ENCODE measurements around the gene NAGA.
A peak's percentile ranks its signal among the peaks of the same experiment; 100 is the strongest.
"Not testable (repeated sequence)": the region's sequence is repeated elsewhere in the genome, so short reads cannot be mapped to it uniquely, and the experiment has no call there.

Gene NAGA

DNA sequence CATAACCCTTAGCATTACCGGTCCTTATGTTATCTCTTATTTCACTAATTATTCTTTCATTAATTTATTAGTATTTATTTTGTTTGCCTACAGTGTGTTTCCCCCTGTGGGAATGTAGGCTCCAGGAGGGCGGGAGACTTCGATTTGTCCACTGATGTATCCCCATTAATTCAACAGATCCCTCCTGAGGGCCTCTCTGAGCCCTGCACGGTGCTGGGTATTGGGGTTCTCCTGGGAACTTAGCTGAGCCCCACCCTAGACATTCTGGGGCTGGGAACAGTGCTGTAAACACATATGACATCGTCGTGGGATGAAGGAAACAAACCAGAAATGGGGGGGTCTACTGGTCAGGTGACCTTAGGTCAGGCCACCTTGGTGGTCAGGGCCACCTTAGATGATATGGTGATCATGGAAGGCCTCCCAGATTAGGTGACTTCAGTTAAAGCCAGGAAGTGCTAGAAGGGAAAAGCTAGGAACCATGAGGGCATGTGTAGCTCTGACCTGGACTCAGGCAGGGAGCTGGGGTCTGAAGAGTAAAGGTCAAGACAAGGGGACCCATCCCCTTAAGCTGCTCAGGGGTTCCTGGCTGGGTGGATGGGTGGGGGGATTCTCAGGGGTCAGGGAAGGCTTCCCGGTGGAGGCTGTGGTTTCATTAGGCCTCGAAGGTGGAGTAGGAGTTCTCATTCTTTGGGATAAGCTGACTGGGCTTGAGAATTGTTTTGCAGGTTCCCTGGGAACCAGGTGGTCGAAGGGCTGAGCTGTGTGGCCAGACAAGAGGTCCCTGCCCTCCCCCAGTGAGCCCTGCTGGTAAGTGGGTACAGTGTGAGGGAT lies 4.4 kb upstream of the NAGA start:
- DNase-seq (ENCODE audit: low read depth): no peak

DNA sequence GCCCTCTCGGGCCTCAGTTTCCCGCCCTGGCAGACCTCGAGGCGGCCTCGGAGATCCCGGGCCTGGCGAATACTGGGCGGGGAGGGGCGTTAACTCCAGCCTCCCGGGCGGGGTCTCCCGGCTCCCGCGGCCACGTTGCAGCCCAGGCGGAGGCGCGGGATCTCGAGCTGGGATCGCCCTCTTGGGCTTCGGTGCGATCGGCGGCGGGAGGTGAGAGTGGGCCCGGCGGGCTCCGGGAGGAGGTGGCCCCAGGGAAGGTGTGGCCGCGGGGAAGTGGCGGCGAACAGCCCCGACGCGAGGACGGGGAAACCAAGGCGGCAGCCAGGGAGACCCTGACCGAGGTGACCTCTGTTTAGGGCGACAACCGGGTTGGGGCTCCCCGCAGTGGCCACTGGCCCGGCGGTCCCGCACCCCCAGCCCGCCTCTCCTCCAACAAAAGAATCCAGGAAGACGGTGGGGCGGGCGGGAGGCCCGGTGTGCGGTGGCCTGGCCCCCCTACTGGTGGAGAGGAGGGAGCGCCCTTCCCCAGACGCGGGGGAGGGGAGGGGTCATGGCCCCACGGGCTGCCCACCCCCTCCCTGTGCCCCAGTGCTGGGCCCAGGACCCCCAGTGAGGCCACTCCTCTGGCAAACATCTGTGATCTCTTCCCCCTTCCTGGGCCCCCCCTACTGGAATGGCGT lies 3.7 kb upstream of the NAGA start, which contains the start of gene PHETA2:
TSS of gene PHETA2 (plus strand) at position 117 of the 680 bp plus-strand sequence. CDS start 3,046 bp downstream, outside the sequence.
- peak; percentile 34 for DNase-seq (ENCODE audit: low read depth)

DNA sequence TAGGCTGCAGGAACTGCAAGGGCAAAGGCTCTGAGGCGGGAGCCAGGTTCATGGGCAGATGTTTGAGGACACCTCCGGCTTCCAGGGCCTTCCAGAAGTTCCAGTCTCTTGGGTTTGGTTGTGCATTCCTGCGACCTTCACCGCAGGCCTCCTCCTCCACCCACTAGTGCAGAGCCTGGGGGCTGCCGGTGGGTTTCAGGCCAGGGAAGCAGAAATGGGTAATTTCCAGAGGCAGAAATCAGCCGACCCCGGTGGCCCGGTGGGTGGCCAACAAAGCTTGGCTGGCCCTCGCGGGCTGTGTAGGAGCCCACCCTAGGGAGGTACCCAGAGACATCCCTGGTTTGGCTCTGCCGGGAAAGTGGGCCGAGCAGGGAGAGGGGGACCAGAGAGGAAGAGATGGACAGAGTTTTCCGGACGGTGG lies 3.0 kb upstream of the NAGA start:
- DNase-seq (ENCODE audit: low read depth): no peak

DNA sequence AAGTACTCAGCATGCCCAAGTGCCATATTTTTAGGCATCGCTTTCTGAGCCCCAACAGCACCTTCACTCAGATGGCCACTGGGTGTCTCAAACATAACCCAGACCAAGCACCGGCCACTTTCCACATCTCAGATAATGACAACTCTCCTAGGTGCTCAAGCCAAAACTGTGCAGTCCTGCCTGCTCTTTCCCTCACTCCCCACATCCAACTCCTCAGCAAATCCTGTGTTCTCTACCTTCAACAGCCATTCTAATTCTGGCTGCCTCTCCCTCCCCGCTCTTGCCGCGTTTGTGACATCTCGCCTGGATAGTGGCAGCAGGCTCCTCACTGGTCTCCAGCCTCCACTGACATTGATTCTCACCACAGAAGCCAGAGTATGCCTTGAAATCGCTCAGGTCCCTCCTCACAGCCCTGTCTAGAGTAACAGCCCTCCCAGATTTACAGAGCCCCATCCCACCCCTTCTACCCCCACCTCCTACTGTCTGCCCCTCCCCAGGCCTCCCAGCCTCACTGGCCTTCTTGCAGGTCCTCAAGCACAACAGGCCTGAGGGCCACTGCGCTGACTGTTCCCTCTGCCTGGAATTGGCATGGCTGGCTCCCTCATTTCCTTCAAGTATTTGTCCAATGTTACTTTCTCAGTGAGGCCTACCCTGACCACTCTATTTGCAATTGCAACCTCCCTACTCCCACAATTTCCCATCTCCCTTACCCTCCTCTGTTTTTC lies 2.2 kb upstream of the NAGA start:
- DNase-seq (ENCODE audit: low read depth): no peak

DNA sequence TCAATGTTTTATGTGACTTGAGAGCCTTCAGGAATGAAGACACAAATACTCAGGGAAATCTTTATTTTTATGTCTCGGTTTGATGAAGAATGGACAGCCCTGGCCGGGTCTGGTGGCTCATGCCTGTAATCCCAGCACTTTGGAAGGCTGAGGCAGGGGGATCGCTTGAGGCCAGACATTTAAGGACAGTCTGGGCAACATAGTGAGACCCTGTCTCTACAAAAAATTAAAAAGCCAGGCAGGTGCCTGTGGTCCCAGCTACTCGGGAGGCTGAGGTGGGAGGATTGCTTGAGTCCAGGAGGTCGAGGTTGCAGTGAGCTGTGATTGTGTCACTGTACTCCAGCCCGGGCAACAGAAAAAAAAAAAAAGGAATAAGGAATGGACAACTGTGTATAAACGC lies 896 bp upstream of the NAGA start:
- DNase-seq (ENCODE audit: low read depth): not testable (repeated sequence)

DNA sequence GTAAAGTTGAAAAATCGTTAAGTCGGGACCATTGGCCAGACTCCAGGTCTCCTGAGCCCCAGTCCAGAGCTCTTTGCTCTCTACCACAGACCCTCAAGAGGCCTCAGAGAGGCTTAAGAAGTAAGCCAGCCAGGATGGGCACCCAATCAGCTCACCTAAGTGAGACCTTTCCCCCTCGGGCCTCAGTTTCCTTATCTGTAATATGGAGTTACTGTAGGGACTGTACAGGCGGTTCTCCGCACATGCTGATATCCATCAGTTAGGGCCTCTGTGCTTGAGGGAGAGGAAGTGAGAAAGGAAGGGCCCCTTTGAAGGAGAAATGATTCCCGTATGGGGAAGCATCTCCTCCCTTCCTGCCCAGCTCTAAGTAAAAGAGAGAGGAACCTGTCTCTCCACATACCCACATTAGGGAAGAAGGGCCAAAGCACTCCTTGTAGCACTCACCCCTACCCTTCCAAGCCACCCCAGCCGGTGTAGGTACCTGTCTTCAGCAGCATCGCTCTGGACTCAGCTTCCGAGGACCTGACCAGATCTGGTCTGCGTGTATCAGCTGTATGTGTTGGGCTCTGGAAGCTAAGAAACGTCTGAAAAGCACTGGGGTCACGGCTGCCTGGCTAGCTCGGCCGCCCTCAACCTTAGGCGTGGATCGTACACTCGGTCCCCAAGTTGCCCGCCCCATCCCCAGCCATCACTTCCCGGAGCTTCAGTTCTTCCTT lies 653 bp downstream of the NAGA start:
- DNase-seq (ENCODE audit: low read depth): no peak

DNA sequence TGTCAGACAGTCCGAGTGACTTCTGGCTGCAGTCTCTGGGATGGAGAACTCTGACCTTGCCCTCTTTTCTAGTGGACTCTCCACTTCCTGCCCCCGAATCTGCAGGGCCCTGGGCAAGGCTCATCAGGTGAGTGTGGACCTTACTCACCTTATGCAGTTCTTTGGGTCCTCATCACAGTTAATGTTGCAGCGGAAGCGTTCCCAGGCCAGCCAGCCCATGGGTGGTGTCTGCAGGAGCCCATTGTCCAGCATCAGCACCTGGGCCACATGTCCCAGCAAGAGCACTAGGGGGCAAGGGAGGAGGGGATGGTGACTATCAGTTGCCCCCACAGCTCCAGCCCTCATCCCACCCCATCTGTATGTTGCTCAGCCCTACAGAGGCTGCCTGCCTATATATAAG lies 2.3 kb downstream of the NAGA start:
- no peak for DNase-seq (ENCODE audit: low read depth)

DNA sequence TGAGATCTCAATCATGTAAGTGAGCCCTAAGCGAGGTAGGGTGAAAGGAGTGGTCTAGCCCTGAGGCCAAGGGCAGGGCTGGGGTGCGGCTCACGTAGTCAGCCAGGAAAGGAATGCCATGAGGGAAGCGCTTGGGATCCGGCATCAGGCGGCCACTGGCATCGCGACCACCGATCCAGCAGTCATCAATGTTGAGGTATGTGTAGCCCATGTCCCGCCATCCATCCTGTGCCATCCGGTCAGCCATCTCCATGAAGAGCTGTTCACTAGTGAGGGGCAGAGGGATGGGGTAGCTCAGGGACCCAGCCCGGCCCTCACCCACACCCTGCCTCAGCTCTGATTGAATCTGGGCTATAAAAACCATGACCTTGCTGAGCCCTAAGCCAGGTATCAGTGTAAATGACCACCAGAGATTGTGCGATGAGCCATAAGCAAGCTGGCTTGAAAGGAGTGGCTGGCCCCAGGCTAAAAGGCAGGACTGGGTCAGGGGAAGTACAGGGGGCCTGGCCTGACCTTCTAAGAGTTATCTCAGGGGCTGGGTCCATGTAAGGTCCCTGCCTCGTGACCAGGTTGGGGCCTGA lies 2.9 kb downstream of the NAGA start:
- no peak for DNase-seq (ENCODE audit: low read depth)

DNA sequence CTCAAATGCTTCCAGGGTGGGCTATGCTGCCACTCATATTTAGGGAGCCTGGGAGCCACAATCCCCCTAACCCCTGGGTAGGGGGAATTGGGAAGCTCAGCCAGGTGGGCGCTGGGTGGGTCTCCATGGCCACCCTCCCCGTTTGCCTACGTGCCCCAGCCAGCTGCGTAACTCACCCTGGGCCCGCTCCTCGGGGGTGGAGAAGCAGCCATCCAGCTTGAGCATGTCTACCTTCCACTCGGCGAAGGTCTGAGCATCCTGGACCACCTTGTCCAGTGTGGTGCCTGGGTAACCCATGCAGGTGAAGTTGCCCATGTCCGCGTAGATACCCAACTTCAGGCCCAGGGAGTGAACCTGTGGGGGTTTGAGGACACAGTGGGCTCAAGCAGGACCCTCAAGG lies 3.7 kb downstream of the NAGA start:
- DNase-seq (ENCODE audit: low read depth): no peak

DNA sequence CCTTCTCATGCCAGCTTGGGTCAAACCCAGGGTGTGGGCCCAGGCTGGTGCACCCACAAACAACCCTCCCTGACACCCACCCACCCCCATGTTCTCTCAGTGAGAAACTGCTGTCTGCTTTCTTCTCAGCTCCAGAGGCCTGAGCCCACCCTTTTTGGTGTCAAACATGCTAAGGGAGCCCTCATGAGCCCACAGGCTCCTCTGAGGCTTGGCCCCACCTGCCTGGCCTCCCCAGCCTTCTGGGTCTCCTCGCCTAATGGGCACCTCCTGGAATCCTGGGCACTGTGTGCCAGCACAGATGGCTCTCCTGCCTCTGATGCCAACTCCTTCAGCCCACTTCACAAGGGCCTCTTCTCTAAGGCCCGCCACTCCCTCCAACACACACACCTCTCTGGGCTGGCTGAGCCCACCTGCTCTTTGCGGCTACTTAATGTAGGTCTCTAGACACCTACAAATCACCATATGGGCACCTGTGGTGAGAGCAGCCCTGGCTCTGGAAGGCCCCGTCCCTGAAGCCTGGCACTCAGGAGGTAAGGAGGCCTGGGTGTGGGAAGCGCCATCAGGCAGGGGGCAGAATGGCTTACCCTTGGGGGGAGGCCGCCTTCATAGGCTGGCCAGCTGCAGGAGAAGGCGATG lies 4.4 kb downstream of the NAGA start:
- no peak for DNase-seq (ENCODE audit: low read depth)

DNA sequence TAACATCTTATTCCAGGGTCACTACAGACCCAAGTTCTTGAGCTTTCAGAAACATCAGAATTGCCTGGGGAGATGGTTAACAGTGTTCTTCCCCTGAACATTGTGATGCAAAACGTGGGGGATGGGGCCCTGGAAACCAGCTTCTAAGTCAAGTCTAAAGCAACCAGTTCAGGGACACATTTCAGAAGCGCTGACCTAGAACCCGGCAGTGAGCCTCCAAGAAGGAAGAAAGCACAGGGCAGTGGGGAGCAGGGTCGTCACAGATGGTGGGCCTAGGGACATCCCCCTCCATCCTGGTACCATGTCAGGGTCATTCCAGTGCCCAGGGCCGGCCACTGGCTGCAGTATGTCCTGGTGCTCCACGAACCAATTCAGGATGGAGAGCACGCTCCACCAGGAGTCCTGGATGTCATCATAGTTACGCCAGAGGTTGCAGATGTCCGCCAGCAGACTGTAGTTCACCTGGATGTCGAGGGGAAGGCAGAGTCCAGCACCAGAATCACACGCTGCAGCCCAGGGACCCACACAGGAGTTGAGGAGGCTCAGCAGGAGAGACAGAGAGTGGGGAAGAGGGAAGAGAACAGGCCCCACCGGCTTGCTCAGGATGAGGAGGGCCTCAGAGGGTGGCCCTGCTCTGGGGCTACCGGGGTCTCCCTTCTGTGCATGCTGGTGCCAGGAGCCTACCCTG lies 5.0 kb downstream of the NAGA start:
- DNase-seq (ENCODE audit: low read depth): no peak

DNA sequence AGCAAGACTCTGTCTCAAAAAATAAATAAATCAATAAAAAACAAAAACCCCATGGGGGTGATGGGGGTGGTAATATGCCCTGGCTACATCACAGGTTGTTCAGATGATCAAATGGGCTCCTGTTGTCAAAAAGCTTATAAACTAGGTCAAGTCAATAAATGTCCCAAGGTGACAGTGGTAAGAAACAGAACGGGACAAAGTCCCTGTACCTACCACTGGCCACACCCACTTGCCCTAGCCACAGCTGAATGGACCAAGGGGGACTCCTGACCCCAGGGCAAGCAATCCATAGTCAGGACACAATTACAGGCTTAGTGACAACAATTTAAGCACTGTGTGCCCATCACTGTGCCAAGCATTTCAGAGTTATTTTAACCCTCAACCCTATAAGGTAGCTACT lies 6.0 kb downstream of the NAGA start:
- no peak for DNase-seq (ENCODE audit: low read depth)

DNA sequence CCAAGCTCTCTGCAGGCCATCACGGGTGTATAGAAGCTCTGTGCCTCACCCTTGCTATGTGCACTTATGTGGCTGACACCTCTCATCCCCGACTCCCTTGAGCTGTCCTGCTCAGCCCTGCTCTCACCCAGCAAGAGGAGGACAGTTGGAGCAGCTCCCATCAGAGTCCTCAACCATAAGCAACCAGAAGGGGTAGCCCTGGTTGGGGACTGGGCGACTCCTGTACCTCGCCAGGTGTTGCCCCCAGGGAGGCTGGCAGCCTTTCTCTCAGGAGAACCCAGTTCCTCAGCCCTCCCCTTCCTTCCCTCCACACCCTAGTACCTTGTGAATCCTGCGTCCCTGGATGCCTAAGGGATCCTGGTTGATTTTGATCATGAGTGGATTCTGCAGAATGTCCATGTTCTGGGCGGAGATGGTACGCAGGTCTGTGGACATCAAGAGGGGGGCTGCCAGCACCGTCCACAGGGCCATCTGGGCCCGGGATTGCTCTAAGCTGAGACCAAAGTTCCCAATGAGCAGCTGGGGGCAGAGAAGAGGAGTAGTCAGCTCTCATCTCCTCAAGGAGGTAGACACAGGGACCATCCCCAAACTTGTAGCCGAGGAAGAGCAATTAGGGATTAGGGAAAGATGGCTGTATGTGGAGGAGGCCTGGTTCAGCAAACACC lies 8.0 kb downstream of the NAGA start:
- no peak for DNase-seq (ENCODE audit: low read depth)

DNA sequence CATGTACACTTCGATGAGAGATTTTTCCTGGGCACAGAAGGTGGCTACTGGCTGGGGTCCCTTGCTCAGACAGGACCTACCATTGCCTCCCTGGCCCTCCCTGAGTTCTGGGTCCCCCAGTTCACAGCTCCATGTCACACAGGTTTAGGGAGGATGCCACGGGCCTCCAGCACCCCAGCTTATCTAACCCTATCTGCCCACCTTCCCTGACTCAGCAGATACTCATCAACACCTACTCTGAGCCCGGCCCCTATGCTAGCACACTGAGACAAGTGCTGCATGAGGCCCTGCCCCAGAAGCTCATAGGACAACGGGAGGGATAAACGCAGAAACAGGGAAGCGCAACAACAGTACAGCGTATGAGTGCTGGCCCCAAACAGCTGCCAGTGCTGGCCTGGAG lies 9.6 kb downstream of the NAGA start:
- no peak for DNase-seq (ENCODE audit: low read depth)

DNA sequence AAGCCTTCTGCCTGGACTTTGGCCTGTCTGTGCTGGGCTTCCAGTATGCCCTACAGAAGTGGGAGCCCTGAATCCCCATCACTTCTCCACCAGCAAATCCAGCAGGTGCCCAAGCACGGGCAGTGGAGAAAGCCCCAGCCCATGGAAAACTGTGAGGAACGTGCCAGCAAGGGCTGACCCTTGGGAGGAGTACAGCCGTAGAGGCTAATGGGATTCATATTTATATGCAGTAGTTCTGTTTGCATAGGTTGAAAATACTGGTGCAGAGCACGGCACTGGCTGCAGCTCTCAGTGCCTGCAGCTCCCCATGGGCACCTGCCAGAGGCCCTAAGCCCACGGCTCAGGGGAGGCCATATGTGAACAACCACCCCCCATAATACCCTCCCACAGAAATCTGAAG lies 10.1 kb downstream of the NAGA start:
- no peak for DNase-seq (ENCODE audit: low read depth)

DNA sequence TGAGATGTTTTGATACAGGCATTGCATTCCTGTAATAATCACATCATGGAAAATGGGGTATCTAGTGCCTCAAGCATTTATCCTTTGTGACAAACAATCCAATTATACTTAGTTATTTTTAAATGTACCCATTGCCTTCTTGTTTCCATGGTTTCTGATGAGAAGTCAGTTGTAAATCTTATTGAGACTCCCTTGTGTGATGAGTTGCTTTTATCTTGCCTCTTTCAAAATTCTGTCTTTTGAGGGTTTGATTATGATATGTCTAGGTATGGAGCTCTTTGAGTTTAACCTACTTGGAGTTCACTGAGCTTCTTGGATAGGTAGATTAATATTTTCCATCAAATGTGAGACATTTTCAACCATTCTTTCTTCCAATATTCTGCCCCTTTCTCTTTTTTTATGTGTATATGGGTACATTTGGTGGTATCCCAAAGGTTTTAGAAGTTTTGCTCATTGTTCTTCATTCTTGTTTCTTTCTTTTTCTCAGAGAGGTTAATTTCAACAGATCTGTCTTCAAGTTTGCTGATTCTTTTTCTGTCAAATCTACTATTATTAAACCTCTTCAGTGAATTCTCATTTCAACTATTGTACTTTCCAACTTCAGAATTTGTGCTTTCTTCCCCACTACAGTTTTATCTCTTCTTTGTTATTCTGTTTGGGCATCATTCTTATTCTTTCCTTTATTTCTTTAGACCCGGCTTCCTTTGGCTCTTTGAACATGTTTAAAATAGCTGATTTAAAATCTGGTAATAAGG lies 13.7 kb downstream of the NAGA start:
- no peak for DNase-seq (ENCODE audit: low read depth)

DNA sequence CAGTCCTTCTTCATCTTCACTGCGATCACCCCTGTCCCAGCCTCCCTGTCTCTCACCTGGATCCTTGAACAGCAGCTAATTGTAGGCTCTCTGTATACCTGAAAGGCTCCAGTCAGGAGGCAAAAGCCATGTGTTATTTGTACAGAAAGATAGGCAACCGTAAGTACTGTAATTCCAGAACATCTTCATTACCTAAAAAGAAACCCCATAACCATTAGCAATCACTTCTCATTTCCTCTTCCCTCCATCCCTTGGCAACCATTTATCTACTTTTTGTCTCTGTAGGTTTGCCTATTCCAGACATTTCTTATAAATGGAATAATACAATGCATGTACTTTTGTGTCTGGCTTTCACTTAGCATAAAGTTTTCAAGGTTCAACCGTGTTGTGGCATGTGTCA lies 17.8 kb downstream of the NAGA start:
- no peak for DNase-seq (ENCODE audit: low read depth)

DNA sequence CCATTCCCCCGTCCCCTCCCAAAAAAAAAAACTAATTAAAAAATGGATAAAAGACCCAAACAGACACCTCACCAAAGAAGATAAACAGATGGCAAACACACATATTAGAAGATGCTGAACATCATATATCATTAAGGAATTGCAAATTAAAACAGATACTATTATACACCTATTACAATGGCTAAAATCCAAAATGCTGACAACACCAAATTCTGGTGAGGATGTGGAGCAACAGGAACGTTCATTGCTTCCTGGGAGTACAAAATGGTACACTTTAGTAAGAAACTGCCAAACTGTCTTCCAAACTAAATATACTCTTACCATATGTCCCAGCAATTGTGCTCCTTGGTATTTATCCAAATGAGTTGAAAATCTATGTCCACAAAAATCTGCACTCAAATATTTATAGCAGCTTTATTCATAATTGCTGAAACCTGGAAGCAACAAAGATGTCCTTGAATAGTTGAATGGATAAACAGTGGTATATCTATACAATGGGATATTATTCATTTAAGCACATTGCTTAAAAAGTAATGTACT lies 19.9 kb downstream of the NAGA start:
- no peak for DNase-seq (ENCODE audit: low read depth)

DNA sequence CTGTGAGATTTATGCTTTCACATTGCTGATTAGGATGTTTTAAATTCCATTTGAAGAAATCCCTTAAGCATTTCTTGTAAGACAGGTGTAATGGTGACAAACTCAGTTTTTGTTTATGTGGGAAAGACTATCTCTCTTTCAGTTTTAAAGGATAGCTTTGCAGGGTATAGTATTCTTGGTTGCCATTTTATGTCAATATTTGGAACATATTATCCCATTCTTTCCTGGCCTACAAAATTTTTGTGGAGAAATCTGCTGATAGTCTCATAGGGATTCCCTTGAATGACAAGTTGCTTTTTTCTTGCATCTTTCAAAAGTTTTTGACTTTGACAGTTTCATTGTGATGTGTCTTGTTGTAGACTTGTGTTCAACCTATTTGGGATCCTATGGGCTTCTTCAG lies 28.8 kb downstream of the NAGA start:
- DNase-seq (ENCODE audit: low read depth): no peak
